WTC11 (cell line): ENCODE data around the gene EI24. TPM values are rescaled to one million over a fixed set of nuclear protein-coding genes. Genes with fewer than 3 reads are reported as not detected.
A peak's percentile ranks its signal among the peaks of the same experiment; 100 is the strongest.

Experiments used
- ATAC-seq: fragments of 200-7000 bp; cut with Tn5 transposase; 2 replicates; pipeline ENCODE4 v1.10.0; 2021; ENCODE audit warnings: mild to moderate bottlenecking, moderate library complexity
- CTCF ChIA-PET: fragments of 300-600 bp; sonication (Branson Sonifier 250); formaldehyde crosslinking; loops from one replicate; lab custom pipeline; 2021; ENCODE audit warnings: antibody characterized with exemption; lab: Charles Lee
- POLR2A ChIA-PET: fragments of 350-600 bp; sonication (Branson Sonifier 250); formaldehyde crosslinking; loops from one replicate; lab custom pipeline; 2021; ENCODE audit warnings: antibody characterized with exemption; lab: Charles Lee
- DNase-seq: peaks from one replicate; pipeline ENCODE4 v3.0.0; 2021; ENCODE audit warnings: low spot score
- H3K27ac Mint-ChIP-seq: 2 replicates; pipeline ENCODE4 v1.8.0; 2021; ENCODE audit warnings: mixed read lengths
- H3K27me3 Mint-ChIP-seq: 2 replicates; pipeline ENCODE4 v1.8.0; 2021; ENCODE audit warnings: low read depth, mild to moderate bottlenecking, moderate library complexity, mixed read lengths
- H3K36me3 Mint-ChIP-seq: 2 replicates; pipeline ENCODE4 v1.8.0; 2021; ENCODE audit warnings: mixed read lengths
- H3K4me1 Mint-ChIP-seq: 2 replicates; pipeline ENCODE4 v1.8.0; 2022; ENCODE audit warnings: mixed read lengths
- H3K4me3 Mint-ChIP-seq: 2 replicates; pipeline ENCODE4 v1.8.0; 2021; ENCODE audit warnings: mild to moderate bottlenecking, moderate library complexity, mixed read lengths
- H3K9me3 Mint-ChIP-seq: 2 replicates; pipeline ENCODE4 v1.8.0; 2021; ENCODE audit warnings: mixed read lengths
- ATF1 ChIP-seq: sonication (generic); formaldehyde crosslinking; IDR thresholded peaks from 2 replicates; pipeline ENCODE4 v1.8.1; 2023; ENCODE audit warnings: mild to moderate bottlenecking, moderate library complexity, missing genetic modification reagents
- CBFB ChIP-seq: sonication (generic); formaldehyde crosslinking; IDR thresholded peaks from 2 replicates; pipeline ENCODE4 v1.8.1; 2022; ENCODE audit warnings: mild to moderate bottlenecking, low read depth, missing genetic modification reagents
- SOX15 ChIP-seq: fragments of 250-450 bp; sonication (Bioruptor Pico); IDR thresholded peaks from 2 replicates; pipeline ENCODE4 v1.9.0; 2021; ENCODE audit warnings: mild to moderate bottlenecking
- SP1 ChIP-seq: sonication (generic); formaldehyde crosslinking; conservative IDR thresholded peaks from 2 replicates; pipeline ENCODE4 v1.8.1; 2022; ENCODE audit warnings: missing genetic modification reagents
- ZNF317 ChIP-seq: sonication (generic); formaldehyde crosslinking; IDR thresholded peaks from 2 replicates; pipeline ENCODE4 v1.8.1; 2023; ENCODE audit warnings: low read depth, mild to moderate bottlenecking, moderate library complexity, missing genetic modification reagents, borderline replicate concordance
- total RNA-seq: library from RNA; stranded (reverse); gene quantifications from 3 replicates; pipeline ENCODE4 v1.2.3, GENCODE V29; 2021
- TF ChIP-seq, protein P1 (sequence below): fragments of 250-450 bp; sonication (Bioruptor Pico); IDR thresholded peaks from 2 replicates; pipeline ENCODE4 v1.9.0; 2021; ENCODE audit warnings: mild to moderate bottlenecking, borderline replicate concordance
- TF ChIP-seq, protein P2 (sequence below): sonication (generic); formaldehyde crosslinking; IDR thresholded peaks from 2 replicates; pipeline ENCODE4 v1.8.1; 2023; ENCODE audit warnings: mild to moderate bottlenecking, missing genetic modification reagents, moderate library complexity
- TF ChIP-seq, protein P3 (sequence below): sonication (generic); formaldehyde crosslinking; conservative IDR thresholded peaks from 2 replicates; pipeline ENCODE4 v1.8.1; 2023; ENCODE audit warnings: mild to moderate bottlenecking, low read depth, missing genetic modification reagents, moderate library complexity
- TF ChIP-seq, protein P4 (sequence below): sonication (generic); formaldehyde crosslinking; IDR thresholded peaks from 2 replicates; pipeline ENCODE4 v1.8.1; 2023; ENCODE audit warnings: mild to moderate bottlenecking, missing genetic modification reagents
- TF ChIP-seq, protein P5 (sequence below): sonication (generic); formaldehyde crosslinking; IDR thresholded peaks from 2 replicates; pipeline ENCODE4 v1.8.0; 2022; ENCODE audit warnings: mild to moderate bottlenecking, missing genetic modification reagents

EI24 gene
- total RNA-seq, 1 experiment from 2014 or later: 120 TPM

DNA sequence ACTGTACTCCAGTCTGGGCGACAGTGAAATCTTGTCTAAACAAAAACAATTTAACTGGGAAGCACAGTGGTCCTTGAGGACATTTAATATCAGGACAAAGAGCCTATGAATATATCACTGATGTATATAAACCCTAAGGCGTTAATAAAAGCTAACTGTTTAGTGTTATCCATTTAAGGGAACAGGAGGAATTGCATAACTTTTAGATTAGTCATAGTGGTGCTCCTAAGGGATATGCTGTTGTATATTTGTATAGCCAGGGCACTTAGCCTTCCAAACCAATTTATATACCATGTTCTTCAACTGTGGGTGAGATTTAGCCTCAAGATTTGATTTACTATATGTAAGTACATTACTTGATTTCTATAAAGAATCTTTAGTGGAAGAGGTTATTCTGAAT lies 52.7 kb downstream of the EI24 start (continued):
- TF ChIP-seq ZNF317 (CRISPR knock-in tag) (no peak), SP1 (no peak)
- TF ChIP-seq, protein P1, sequence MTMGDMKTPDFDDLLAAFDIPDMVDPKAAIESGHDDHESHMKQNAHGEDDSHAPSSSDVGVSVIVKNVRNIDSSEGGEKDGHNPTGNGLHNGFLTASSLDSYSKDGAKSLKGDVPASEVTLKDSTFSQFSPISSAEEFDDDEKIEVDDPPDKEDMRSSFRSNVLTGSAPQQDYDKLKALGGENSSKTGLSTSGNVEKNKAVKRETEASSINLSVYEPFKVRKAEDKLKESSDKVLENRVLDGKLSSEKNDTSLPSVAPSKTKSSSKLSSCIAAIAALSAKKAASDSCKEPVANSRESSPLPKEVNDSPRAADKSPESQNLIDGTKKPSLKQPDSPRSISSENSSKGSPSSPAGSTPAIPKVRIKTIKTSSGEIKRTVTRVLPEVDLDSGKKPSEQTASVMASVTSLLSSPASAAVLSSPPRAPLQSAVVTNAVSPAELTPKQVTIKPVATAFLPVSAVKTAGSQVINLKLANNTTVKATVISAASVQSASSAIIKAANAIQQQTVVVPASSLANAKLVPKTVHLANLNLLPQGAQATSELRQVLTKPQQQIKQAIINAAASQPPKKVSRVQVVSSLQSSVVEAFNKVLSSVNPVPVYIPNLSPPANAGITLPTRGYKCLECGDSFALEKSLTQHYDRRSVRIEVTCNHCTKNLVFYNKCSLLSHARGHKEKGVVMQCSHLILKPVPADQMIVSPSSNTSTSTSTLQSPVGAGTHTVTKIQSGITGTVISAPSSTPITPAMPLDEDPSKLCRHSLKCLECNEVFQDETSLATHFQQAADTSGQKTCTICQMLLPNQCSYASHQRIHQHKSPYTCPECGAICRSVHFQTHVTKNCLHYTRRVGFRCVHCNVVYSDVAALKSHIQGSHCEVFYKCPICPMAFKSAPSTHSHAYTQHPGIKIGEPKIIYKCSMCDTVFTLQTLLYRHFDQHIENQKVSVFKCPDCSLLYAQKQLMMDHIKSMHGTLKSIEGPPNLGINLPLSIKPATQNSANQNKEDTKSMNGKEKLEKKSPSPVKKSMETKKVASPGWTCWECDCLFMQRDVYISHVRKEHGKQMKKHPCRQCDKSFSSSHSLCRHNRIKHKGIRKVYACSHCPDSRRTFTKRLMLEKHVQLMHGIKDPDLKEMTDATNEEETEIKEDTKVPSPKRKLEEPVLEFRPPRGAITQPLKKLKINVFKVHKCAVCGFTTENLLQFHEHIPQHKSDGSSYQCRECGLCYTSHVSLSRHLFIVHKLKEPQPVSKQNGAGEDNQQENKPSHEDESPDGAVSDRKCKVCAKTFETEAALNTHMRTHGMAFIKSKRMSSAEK: no peak
- TF ChIP-seq, protein P2, sequence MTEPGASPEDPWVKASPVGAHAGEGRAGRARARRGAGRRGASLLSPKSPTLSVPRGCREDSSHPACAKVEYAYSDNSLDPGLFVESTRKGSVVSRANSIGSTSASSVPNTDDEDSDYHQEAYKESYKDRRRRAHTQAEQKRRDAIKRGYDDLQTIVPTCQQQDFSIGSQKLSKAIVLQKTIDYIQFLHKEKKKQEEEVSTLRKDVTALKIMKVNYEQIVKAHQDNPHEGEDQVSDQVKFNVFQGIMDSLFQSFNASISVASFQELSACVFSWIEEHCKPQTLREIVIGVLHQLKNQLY: no peak

DNA sequence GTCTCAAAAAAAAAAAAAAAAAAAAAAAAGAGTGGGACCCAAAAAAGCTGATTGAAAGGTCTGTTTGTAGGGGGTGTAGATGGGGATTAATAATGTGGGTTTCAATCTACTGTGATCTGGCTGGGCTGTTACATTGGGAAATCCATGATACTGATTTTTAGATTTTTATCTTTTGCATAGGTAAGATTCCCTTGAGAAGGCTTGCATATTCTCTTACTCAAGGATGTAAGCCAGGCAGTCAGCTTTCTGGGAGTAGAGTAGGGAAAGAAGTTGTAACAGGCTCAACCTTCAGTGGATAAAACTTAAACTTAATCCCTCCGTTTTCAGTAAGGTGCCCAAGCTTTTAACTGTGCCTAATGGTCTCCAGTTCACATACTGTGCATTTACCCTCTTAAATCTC lies 53.8 kb downstream of the EI24 start:
- TF ChIP-seq SOX15 (CRISPR knock-in tag) (no peak), CBFB (CRISPR knock-in tag) (no peak), ATF1 (CRISPR knock-in tag) (no peak)
- TF ChIP-seq, protein P3, sequence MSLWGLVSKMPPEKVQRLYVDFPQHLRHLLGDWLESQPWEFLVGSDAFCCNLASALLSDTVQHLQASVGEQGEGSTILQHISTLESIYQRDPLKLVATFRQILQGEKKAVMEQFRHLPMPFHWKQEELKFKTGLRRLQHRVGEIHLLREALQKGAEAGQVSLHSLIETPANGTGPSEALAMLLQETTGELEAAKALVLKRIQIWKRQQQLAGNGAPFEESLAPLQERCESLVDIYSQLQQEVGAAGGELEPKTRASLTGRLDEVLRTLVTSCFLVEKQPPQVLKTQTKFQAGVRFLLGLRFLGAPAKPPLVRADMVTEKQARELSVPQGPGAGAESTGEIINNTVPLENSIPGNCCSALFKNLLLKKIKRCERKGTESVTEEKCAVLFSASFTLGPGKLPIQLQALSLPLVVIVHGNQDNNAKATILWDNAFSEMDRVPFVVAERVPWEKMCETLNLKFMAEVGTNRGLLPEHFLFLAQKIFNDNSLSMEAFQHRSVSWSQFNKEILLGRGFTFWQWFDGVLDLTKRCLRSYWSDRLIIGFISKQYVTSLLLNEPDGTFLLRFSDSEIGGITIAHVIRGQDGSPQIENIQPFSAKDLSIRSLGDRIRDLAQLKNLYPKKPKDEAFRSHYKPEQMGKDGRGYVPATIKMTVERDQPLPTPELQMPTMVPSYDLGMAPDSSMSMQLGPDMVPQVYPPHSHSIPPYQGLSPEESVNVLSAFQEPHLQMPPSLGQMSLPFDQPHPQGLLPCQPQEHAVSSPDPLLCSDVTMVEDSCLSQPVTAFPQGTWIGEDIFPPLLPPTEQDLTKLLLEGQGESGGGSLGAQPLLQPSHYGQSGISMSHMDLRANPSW (CRISPR knock-in tag): no peak
- TF ChIP-seq, protein P4, sequence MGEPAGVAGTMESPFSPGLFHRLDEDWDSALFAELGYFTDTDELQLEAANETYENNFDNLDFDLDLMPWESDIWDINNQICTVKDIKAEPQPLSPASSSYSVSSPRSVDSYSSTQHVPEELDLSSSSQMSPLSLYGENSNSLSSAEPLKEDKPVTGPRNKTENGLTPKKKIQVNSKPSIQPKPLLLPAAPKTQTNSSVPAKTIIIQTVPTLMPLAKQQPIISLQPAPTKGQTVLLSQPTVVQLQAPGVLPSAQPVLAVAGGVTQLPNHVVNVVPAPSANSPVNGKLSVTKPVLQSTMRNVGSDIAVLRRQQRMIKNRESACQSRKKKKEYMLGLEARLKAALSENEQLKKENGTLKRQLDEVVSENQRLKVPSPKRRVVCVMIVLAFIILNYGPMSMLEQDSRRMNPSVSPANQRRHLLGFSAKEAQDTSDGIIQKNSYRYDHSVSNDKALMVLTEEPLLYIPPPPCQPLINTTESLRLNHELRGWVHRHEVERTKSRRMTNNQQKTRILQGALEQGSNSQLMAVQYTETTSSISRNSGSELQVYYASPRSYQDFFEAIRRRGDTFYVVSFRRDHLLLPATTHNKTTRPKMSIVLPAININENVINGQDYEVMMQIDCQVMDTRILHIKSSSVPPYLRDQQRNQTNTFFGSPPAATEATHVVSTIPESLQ: no peak
- TF ChIP-seq, protein P1: no peak
- TF ChIP-seq, protein P5, sequence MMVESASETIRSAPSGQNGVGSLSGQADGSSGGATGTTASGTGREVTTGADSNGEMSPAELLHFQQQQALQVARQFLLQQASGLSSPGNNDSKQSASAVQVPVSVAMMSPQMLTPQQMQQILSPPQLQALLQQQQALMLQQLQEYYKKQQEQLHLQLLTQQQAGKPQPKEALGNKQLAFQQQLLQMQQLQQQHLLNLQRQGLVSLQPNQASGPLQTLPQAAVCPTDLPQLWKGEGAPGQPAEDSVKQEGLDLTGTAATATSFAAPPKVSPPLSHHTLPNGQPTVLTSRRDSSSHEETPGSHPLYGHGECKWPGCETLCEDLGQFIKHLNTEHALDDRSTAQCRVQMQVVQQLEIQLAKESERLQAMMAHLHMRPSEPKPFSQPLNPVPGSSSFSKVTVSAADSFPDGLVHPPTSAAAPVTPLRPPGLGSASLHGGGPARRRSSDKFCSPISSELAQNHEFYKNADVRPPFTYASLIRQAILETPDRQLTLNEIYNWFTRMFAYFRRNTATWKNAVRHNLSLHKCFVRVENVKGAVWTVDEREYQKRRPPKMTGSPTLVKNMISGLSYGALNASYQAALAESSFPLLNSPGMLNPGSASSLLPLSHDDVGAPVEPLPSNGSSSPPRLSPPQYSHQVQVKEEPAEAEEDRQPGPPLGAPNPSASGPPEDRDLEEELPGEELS (CRISPR knock-in tag): no peak
- CTCF ChIA-PET: no interaction called here
- Mint-ChIP-seq H3K4me3 (no peak overlapping the region), H3K4me1 (peaks cover 13% of the 10 kb centered on the region), H3K9me3 (no peaks in the 10 kb centered on the region), H3K27ac (peak overlapping the region; percentile 83; the same call in 1 of the 2 replicates), H3K36me3 (peaks cover 46% of the 10 kb centered on the region), H3K27me3 (no peaks in the 10 kb centered on the region)
- ATAC-seq (no peak), DNase-seq (no peak)
- POLR2A ChIA-PET: no interaction called here
